Left lung (tissue), 10 donors: Measurements from ENCODE around the gene TBC1D14. TPM values are rescaled to one million over a fixed set of nuclear protein-coding genes. Genes with fewer than 3 reads are reported as not detected.
A peak's percentile ranks its signal among the peaks of the same experiment; 100 is the strongest.

Experiments
- ATAC-seq: fragments of 200-7000 bp; cut with Tn5 transposase; one replicate; pipeline ENCODE4 v1.9.1; 2020; ENCODE audit warnings: moderate library complexity
- DNase-seq, 4 donors: peaks; one replicate each; pipeline ENCODE4 v3.0.0-alpha.2; 2013 to 2020
- H3K27ac ChIP-seq, 2 donors: fragments of 200-600 bp; sonication (generic) in 1 of 2; one replicate each; pipeline versions ENCODE4 v1.5.0 to v1.8.0; 2020 to 2021
- H3K27me3 ChIP-seq, 2 donors: fragments of 200-600 bp; sonication (generic) in 1 of 2; one replicate each; pipeline versions ENCODE4 v1.5.0 to v1.8.0; 2020 to 2021
- H3K36me3 ChIP-seq, 2 donors: fragments of 200-600 bp; sonication (generic) in 1 of 2; one replicate each; pipeline versions ENCODE4 v1.5.0 to v1.8.0; 2020 to 2021
- H3K4me1 ChIP-seq, 2 donors: fragments of 200-600 bp; one replicate each; pipeline ENCODE4 v1.8.0; 2021
- H3K4me3 ChIP-seq, 2 donors: fragments of 200-600 bp; sonication (generic) in 1 of 2; one replicate each; pipeline versions ENCODE4 v1.5.0 to v1.8.0; 2020 to 2021; ENCODE audit warnings: mild to moderate bottlenecking in 1 of 2
- H3K9me3 ChIP-seq, 2 donors: fragments of 200-600 bp; sonication (generic) in 1 of 2; one replicate each; pipeline versions ENCODE4 v1.5.0 to v1.8.0; 2020 to 2021
- intact Hi-C, 2 donors: fragments of 100-400 bp; cut with DNase I; formaldehyde crosslinking; loops; one replicate each; pipeline versions ENCODE4 v1.11.2 to v1.14.2; 2022
- polyA plus RNA-seq, 6 donors: library from polyadenylated mRNA; unstranded; fragments of 120-200 nt; gene quantifications; one replicate each; pipeline ENCODE4 v1.2.1, GENCODE V29; 2013; ENCODE audit not compliant: insufficient read length in 6 of 6
- total RNA-seq, 2 donors: library from RNA; stranded (reverse); fragmentation: NEBNext Ultra II Directional; extraction: Animal tissue kit (Norgen Biotek cat#: 25700); gene quantifications; one replicate each; pipeline ENCODE4 v1.2.1, GENCODE V29; 2021
- TF ChIP-seq, protein P1 (sequence below), 2 donors: fragments of 200-600 bp; sonication (generic) in 1 of 2; IDR thresholded peaks; one replicate each; pipeline versions ENCODE4 v1.5.0 to v1.8.0; 2021; ENCODE audit warnings: antibody characterized with exemption in 2 of 2
- donor health status: DM: no; HTN: yes; CAD: no.
- donor health status: DM: no; HTN: no; CAD: no.

TBC1D14 gene
- total and polyA plus RNA-seq, 8 donors = 39.2 to 73.4 (median 45.1) TPM

DNA sequence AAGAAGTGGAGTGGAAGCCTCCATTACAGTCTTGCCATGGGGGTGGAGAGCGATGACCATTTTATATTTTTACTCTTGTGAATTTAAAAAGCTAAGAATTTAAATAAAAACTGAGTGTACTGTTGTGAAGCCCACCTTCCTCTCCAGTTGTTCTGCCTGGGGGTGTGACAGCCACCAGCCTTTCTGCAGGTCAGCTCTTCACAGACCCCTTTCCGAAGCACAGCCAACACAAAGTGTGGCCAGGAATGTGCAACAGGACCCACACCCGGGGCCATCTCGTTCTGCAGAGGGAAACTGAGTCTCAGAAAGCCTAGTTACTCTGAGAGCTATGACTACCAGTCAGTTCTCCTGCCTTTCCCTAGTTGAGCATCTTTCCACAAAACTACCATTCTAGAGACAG, 156.9 kb downstream of the TBC1D14 start:
- no peaks in the 10 kb centered on the region for H3K9me3 ChIP-seq
- peak overlapping the region in 1 of 2 donors; percentile 96 for H3K27ac ChIP-seq
- peak overlapping the region in 1 of 2 donors; percentile 99 for H3K4me3 ChIP-seq
- DNase-seq (no peak), ATAC-seq (no peak)
- intact Hi-C loops = no loop called here
- no peaks in the 10 kb centered on the region for H3K27me3 ChIP-seq
- peaks cover 12 to 50% of the 10 kb centered on the region in 2 donors for H3K4me1 ChIP-seq
- peaks cover 0 to 35% of the 10 kb centered on the region in 2 donors for H3K36me3 ChIP-seq
- TF ChIP-seq, protein P1, sequence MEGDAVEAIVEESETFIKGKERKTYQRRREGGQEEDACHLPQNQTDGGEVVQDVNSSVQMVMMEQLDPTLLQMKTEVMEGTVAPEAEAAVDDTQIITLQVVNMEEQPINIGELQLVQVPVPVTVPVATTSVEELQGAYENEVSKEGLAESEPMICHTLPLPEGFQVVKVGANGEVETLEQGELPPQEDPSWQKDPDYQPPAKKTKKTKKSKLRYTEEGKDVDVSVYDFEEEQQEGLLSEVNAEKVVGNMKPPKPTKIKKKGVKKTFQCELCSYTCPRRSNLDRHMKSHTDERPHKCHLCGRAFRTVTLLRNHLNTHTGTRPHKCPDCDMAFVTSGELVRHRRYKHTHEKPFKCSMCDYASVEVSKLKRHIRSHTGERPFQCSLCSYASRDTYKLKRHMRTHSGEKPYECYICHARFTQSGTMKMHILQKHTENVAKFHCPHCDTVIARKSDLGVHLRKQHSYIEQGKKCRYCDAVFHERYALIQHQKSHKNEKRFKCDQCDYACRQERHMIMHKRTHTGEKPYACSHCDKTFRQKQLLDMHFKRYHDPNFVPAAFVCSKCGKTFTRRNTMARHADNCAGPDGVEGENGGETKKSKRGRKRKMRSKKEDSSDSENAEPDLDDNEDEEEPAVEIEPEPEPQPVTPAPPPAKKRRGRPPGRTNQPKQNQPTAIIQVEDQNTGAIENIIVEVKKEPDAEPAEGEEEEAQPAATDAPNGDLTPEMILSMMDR (IDR thresholded peaks at IDR 0.05) = no peak

DNA sequence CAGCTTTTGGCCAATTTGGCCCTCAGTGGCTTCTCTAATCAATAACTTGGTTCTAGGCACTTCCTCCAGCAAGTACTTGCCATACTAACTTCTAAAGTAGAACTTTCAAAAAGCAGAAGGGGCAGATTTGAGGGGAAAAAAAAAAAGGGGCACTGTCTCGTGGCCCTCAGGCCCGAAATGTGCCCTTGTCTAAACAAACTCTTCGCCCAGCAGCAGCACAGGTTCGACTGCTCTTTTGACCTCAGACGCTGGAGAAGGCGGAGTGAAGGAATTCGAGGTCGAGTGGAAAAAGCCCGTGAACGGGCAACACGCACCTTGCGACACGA, 157.5 kb downstream of the TBC1D14 start:
- intact Hi-C loops = no loop called here

DNA sequence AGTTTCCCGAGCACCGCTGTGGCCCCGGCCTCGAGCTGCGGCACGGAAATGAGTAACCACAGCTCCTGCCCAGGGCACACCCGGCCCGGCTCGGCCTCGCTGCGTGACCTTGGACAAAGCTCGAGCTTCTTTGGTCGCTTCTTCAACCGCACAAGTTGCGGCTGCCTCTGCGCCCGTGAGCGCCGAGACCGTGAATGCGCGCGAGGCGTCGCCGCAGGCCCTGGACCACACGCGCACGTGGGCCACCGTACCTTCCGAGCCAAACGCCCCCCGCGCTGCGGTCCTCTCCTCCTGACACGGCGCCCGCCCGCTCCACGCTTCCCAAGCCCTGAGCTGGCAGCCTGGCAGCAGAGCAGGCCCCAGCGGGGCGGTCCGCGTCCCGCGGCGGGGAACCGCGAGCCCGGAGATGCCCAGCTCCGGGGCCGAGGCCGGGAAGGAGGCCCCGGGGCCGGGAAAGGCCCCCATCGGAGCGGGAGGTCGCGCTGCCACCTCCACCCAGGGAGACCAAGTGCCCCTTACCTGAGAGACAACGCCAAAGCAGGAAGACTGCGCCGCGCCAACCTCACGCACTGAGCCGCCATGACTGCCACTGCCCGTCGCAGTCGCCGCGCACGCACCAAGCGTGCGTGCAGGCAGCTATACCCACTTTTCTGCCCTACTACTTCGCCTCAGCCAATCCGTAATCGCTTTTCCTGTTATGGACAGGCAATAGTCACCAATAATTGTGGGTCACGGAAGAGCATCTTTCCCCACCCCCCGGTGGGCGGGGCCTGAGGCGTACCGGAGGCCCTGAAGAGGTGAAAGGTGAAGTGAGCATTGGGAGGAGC, 158.0 kb downstream of the TBC1D14 start, which contains the start of gene GRPEL1:
Gene GRPEL1, minus strand, starts transcription at position 613 of the 827 bp plus-strand sequence. Its CDS starts 32 bp downstream, at position 581.
- ATAC-seq = peak; percentile 97
- intact Hi-C loops = no loop called here
- TF ChIP-seq, protein P1 (IDR thresholded peaks at IDR 0.05) = no peak
- H3K9me3 ChIP-seq = no peaks in the 10 kb centered on the region
- peak within 1 kb of the TSS; percentile 87 to 96 for H3K27ac ChIP-seq
- peaks cover 0 to 23% of the 10 kb centered on the region in 2 donors for H3K36me3 ChIP-seq
- H3K27me3 ChIP-seq = no peaks in the 10 kb centered on the region
- peak within 1 kb of the TSS; percentile 97 to 99 for H3K4me3 ChIP-seq
- peaks cover 12 to 44% of the 10 kb centered on the region in 2 donors for H3K4me1 ChIP-seq
- peak; percentile 92 to 100 (median 99) for DNase-seq

More for the DNA sequence above, 157.5 kb downstream of the TBC1D14 start:
- Histone ChIP-seq H3K4me1 (peaks cover 12 to 44% of the 10 kb centered on the region in 2 donors), H3K27me3 (no peaks in the 10 kb centered on the region), H3K27ac (peak overlapping the region; percentile 71 to 96), H3K9me3 (no peaks in the 10 kb centered on the region), H3K36me3 (peaks cover 0 to 29% of the 10 kb centered on the region in 2 donors), H3K4me3 (peak overlapping the region; percentile 97 to 99)
- no peak for ATAC-seq
- TF ChIP-seq, protein P1 (IDR thresholded peaks at IDR 0.05) = no peak
- no peak for DNase-seq

DNA sequence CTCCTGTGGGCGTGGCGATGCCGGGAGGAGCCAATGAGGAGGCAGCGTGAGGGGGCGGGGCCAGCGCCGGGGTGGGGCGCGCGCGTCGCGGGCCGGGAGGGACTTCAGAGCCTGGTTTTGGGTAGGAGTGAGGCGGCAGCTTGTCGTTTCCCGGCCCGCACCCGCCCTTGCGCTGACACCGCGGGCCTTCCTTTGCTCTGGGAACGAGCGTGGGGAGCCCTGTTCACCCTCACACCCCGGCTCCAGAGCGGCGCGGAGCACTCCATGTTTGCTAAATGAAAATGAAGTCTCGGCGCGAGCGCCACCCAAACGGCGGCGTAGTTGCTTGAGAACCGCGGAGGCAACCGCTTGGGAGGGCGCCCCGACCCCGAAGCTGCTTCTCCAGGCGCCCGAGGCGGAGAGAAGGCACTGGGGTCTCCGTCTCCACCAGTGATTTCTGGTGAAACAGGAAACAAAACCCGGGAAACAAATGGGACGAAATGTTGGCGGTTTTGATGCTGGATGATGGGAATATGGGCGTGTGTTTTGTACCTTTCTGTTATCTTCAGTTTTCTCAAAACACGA, 158.7 kb downstream of the TBC1D14 start:
- no peak for ATAC-seq

More for the DNA sequence above, 158.7 kb downstream of the TBC1D14 start:
- TF ChIP-seq, protein P1 (IDR thresholded peaks at IDR 0.05) = no peak
- Histone ChIP-seq H3K4me3 (peak overlapping the region; percentile 70 to 99), H3K36me3 (peaks cover 0 to 16% of the 10 kb centered on the region in 2 donors), H3K4me1 (peaks cover 12 to 44% of the 10 kb centered on the region in 2 donors), H3K27me3 (no peaks in the 10 kb centered on the region), H3K9me3 (no peaks in the 10 kb centered on the region), H3K27ac (peak overlapping the region; percentile 87 to 96)
- intact Hi-C loops = no loop called here
- DNase-seq = peak in 1 of 4 donors; percentile 98
